GM19372 (cell line): Measurements from ENCODE around the gene LDLRAD3.

Source experiments
- ATAC-seq: cut with Tn5 transposase; IDR thresholded peaks from one replicate; pipeline ENCODE4 v1.9.1; 2021; ENCODE audit warnings: mild to moderate bottlenecking, low read depth, moderate library complexity; ENCODE audit not compliant: unreplicated experiment

LDLRAD3 gene

DNA sequence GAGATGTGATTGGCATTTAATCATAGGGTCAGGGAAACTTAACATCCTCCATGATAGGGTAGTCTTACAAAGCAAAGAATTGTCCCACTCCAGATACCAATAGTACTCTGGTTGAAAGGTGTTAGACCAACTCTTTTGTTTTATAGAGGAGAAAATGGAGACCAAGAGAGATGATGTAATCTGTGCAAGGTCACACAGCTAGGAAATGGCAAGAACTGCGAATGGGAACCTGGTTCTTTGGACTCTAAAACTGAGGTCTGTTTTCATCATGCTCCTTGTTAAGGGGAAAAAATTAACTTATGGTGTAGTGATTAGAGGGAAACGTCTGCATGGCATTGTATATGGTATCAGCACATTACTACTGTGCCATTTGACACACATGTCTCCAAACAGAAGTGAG, 174.2 kb downstream of the LDLRAD3 start:
- ATAC-seq = no peak

DNA sequence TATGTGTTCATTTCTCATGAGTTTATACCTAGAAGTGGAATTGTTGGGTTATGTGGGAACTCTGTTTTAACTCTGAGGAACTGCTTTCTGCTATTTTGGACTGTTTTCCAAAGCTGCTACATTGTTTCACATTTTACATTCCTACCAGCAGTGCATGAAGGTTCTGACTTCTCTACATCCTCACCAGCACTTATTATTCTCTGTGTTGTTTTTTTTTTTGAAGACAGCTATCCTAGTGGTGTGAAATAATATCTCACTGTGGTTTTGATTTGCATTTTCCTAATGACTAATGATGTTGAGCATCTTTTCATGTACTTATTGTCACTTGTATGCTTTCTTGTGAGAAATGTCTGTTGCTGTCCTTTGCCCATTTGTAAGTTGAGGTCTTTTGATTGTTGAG, 175.4 kb downstream of the LDLRAD3 start:
- no peak for ATAC-seq

DNA sequence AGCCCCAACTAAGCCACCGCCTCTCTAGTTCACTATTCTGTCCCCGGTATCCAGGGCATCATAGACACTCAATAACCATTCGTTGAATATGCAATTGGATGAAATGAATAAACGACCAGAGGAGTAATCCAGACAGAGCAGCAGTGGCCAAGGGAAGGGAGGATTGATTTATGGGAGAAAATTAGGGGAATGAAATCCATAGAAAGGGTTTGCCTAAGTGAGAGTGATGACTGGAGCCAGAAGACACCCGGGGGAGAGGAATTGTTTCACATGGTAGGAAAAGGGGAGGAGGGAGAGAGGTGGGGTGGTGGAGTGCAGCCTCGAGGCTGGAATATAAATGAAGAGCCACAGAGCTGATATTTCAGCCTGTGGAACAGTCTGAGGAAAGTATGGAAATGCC, 177.2 kb downstream of the LDLRAD3 start:
- ATAC-seq = no peak

DNA sequence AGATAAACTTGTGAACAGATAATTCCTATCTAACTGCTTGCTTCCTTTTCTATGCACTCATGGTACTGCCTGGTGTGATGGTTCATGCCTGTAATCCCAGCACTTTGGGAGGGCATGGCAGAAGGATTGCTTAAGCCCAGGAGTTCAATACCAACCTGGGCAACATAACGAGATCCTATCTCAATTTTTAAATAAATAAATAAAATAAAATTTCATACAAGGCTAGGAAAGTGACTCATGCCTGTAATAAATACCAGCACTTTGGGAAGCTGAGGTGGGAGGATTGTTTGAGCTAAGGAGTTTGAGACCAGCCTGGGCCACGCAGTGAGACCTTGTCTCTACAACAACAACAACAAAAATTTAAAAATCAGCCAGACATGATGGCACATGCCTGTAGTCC, 178.8 kb downstream of the LDLRAD3 start:
- no peak for ATAC-seq

DNA sequence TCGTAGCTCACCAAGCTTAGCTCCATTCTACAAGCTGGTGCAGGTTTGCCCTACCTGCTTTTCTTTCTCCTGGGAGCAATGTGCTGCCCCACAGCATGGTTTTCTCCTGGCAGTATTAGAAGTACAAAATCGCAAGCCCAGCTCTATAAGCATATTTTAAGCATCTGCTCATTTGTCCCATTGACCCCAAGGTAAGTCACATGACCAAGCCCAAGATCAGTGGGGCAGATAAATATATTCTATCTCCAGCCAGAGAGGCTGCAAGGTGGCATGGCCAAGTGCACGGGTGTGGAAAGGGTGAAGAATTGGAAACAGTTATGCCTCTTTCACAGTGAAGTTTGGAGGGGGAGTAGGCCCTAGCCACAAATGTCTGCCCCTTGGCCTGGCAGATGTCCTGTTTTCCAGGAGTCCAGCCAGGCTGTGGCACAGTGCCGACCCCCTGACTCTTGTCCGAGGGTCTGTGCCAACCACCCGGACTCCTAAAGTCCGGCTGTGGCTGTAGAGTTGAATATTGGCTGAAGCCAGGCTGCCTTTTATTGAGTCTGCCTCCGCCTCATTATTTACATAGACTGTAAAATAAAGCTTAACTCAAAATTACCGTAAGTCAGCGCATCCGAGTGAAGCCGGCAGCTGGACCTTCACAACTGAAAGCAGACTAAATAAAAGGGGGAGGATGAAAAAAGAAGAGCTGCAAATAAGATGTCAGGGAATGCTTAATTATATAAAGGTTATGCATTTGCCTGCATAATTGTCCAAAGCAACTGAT, 179.7 kb downstream of the LDLRAD3 start:
- ATAC-seq = no peak

DNA sequence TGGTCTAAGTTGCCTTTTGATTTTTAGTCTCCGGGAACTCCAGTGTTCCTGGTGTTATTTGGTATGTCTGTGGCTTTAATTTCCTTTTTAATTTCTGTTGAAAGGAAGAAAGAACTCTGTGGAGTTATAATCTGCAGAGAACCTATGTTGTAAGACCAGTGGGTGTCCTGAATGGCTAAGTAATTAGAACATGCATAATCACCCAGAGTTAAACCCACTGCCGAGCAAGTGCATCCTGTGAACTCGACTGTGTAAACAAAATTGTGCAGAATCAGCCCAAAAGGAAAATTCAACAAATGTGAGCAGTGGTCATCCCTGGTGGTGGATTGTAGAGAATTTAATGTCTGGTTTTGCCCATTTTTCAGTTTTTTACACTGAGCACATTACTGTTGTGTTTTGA, 182.8 kb downstream of the LDLRAD3 start:
- ATAC-seq = no peak

DNA sequence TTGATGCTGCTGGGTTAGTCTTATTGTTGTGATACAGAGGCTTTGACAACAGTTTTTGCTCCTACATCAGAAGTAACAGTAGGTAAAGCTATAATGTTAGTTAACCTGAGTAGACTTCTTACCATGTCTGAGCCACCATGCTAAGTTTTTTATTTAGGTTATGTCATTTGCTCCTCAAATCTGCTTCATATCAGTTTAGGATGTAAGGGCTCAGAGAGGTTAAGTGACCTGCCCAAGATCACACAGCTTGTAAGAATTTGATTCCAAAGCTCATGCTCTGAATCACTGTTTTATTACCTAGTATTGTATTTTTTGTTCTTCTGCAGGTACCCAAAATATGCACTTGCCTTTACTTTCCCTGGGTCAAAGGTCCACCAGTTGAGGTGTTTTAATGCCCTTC, 183.7 kb downstream of the LDLRAD3 start:
- ATAC-seq = no peak

DNA sequence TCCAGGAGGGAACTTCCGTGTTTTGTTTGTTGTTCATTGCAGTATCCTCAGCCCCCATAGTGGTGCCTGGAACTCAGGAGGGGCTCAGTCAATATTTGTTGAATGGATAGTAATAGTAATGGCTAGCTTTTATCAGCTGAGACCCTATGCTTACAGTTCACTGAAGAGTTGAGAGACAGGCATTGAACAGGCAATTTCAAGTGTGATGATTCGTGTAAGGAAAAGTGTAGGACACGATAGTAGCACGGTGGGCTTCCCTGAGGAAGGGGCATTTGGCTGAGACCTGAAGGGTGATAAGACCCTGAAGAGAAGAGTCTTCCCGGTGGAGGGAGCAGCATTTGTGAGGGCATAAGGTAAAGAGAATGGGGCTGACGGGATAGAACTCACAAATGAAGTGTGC, 186.1 kb downstream of the LDLRAD3 start:
- ATAC-seq = no peak

DNA sequence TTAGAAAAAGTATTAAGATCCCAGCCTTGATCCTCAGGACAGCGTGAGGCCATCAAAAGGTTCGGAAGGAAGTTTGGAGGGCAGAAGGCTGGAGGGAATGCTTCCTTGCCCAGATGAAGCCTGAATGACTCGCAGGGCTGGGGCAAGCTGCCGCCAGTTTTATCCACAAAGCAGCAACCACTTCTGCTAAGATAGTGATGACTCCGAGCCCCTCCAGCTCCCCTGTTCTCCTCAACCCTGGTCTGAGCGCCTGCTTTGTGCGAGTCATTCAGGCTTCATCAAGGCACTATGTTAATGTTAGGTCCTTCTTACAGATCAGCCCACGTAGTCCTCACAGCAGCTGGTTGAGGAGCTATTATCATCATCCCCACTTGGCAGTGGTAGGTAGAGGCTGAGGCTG, 186.5 kb downstream of the LDLRAD3 start:
- ATAC-seq = no peak

DNA sequence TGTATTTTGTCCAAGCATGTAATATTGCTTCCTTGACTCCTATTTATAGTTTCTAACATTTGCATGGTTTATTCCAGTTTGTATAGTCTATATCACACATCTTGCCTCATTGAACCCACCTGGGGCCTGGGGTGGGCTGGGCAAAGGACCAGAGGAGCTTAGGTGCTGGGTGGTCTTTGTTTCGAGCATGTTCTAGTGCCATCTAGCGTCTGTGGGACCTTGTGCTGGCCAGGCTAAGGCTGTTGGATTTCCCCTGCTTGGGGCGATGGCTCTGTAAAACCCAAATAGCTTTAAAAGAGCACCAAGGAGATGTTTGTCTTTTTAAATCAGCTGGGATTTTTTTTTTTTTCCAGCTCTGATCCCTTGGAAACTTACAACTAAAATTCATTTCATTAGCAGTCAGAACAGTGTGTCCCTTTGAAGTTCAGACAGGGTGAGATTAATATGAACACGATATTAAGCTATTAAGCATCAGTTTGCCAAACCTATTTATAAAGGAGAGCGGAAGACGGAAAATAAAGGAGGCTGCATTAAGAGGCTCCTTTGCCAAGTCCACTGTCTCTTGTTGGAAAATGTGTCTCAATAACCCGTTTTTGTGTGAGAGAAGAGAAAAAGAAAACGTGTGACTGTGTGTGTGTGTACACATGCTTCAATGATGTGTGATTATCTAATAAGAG, 188.0 kb downstream of the LDLRAD3 start:
- no peak for ATAC-seq

DNA sequence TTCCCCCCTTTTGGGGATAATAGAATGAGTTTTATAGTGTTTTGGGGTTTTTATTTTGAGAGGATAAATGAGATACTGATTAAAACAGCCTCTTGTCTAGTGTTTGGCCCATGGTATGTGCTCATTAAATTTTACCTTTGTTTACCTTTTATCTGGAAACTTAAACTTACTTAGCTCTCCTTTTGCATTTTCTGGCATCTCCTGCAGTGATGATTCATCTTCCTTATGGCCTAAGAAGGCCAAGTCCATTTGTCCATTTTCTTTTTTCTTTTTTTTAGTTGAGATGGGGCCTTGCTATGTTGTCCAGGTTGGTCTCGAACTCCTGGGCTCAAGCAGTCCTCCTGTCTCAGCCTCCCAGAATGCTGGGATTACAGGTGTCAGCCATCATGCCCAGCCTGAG, 189.1 kb downstream of the LDLRAD3 start:
- no peak for ATAC-seq

DNA sequence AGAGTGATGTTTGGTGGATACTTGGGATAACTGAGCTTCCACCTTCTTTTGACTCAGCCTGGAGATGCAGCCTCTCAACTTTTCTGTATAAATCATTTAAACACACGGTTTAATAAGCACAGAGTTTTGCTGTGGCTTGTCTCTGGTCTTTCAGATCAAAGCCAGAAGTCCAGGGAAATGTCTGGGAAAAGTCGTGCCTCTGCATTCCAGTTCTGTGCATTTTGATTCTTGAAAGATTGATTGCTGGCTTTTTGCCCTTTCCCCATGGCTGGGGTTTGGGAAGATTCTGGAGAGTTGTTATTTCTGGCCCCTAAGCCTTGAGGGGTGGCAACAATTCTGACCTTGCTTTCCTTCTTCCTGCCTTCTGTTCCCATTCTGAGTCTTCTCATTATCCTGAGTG, 191.2 kb downstream of the LDLRAD3 start:
- no peak for ATAC-seq

DNA sequence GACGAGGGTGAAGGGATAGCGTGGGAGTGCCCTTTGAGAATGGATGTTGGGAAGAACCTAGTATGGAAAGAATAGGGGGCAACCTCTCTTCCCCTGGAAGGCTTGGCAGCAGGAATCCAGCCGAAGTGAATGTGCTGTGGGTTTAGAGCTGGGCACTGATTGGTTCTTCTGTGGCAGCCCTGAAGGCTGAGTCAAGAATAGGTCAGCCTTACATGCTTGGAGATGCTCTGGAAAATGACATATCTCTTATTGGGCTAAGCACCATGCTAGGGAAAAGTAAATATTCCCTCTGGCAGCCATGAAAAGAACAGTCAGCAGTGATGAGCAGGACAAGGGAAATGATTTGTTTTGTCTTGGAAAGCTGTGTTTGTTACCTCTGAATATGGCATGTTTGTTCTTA, 195.9 kb downstream of the LDLRAD3 start:
- no peak for ATAC-seq

DNA sequence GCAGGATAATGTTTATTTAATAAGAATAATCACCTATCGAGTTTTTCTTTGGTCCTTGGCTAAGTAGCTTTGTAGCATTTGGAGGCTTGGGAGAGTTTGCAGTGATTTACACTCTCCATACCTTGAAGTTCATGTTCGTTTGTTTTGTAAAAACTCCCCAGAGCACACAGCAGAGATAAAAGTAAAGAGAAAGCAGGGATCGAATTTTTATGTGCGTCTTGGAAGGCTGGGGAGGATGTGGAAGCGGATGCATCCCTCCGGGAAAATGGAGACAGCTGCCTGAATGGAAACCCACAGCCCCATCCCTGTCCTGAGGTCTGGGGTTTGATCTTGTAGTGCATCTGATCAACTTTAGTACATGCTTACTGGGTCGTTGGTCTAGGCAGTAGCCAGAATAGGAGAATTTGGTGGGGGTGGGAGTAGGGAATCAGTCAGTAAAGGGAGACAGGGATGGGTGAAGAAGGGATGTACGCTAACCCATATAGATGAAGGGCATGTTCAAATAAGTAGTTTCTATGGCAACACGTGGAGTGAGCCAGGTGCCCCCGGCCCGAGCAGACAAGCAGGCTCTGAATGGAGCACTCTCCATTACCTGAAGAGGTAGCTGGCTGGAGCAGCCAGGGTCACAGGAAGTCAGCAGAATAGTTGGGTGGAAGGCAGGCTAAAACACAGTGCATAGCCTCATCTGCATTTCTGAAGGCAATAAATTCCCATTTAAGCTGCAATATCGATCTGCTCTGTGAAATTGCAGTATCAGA, 197.5 kb downstream of the LDLRAD3 start:
- ATAC-seq = no peak

DNA sequence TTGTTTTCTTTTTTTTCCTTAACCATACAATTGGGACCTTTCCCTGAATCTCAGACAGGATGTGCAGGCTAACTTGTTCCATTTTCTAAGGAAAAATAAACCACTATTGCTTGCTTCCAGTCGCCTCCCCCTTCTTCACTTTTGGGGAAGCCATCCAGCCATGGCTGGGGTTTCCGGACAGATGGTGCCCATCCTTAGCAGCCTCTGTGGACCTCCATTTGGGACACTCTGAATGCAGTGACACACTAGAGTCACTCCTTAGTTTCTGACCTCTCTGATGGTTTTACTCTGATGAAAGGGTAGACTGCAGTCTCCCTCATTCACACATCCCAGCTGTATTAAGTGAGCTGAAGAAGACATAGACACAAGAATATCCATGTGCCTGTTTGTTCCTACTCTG, 198.1 kb downstream of the LDLRAD3 start:
- no peak for ATAC-seq

DNA sequence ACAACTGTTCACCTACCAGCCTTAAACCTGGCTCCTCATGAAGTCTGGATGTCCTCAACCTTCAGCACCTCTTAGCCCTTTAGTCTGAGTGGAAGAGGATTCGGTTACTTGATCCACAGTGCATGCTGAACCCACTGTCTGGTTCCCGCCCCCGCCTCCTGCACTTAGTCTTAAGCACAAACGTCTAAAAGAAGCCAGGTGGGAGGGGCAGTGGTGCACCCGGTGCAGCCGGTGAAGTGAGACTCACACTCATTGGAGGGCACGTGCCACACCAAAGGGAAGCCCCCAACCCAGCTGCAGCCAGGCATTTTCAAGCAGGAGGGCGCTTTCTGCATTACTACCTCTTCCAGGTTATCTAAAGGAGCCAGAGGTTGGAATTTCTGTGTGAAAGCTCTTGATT, 198.6 kb downstream of the LDLRAD3 start:
- ATAC-seq = no peak

DNA sequence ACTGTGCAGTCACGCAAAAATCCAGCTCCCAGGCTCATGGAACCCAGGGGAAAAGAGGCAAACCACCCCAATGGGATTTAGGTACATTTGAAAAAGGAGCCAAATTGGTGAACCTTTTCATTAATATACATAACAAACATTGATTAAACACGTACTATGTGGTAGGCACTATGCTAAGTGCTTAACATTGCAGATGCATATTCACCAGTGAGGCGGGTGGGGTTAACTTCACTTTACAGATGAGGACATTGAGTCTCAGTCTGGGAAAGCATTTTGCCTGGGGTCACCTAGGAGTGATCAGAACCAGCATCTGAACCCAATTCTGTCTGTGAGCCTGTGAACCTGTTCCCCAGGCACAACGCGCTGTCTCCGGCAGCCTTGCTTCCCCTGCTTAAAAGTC, 199.0 kb downstream of the LDLRAD3 start:
- no peak for ATAC-seq

DNA sequence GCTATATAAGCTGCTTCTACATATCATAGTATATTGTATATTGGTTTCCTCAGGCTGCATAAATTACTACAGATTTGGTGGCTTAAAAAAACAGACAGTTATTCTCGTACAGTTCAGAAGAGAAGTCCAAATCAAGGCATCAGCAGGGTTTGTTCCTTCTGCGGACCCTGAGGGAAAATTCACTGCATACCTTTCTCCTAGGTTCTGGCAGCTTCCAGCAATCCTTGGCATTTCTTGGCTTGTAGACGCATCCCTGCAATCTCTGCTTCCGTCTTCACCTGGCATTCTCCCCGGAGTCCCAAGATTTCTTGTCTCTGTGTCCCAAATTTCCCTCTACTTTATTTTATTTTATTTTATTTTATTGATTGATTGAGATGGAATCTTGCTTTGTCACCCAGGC, 202.6 kb downstream of the LDLRAD3 start:
- ATAC-seq = no peak

DNA sequence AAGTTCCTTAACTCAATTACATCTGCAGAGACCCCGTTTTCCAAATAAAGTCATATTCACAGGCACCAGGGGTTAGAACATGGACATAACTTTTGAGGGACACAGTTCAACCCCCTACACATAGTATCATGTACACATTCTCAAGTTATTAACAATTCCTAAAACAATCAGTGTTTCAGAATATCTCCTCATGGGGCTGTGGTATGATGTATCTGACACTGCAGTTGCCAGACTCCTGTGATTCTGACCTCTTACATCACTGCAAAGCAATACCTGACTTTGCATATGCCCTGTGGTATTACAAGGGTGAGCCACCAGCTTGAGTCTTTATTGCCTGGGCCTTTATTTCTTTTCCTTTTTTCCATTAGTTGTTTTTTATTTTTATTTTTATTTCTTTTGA, 203.6 kb downstream of the LDLRAD3 start:
- no peak for ATAC-seq

DNA sequence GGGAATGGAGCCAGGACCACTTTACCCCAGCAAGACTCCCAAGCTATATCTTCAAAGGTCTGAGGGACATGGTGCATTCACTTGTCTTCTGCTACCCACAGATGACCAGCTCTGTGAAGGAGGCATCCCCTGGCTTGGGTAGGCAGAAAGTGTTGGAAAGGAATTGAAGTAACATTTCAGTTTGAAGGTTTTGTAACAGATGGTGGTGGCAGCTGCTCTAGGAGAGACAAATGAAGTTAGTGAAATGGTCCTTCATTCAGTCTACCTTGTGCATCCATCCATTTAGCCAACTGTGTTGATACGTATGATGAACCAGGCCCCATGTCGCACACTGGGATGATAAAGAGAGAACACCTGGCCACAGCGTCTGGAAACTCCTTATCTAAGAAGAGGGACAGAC, 204.8 kb downstream of the LDLRAD3 start:
- ATAC-seq = no peak

DNA sequence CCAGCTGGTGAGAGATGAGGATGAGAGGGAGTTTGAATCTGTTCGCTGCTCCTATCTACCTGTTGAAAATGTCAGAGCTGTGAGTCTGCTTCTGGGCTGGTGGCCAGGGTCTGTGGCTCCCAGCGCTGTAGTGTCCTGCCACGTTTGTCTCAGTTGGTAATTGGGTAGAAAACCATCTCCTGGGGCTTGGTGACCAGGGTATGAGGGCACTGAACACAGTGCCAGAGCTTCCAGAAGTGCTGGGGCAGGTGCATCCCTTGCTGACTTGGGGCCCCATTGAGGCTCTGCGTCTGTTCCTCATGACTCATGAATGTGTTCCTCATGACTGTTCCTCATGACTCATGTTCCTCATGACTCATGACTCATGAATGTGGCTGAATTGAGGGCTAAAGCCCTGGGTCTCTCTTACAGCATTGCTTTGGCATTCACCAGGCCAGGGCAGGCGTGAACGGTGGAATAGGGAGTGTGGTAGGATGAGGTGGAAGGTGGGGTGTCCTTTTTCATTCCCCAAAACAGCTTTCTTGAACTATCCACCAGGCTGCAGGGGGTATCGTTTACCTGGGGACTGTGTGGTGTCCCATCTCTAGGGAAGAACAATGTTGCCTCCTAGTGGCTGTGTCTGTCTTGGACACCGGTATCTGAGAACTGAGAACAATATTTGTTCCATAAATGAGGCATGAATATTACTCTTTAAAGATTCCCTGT, 205.8 kb downstream of the LDLRAD3 start:
- peak; percentile 74 for ATAC-seq
